NB4 (cell line): ENCODE measurements around the gene AIRE.

Experiments used
- CTCF ChIP-seq: IDR thresholded peaks from one replicate; pipeline ENCODE4 v1.5.1; 2012; ENCODE audit warnings: low read depth, low read length
- MYC ChIP-seq: IDR thresholded peaks from 2 replicates; pipeline ENCODE4 v1.6.1; 2011; ENCODE audit warnings: low read depth, low read length
- TF ChIP-seq, protein P1 (sequence below): IDR thresholded peaks from 2 replicates; pipeline ENCODE4 v1.6.1; 2011; ENCODE audit warnings: low read depth, low read length

GRCh38 chr21:44292812-44293195 lies 7.1 kb downstream of the AIRE start:
- no peak for TF ChIP-seq CTCF
- no peak for TF ChIP-seq MYC
- TF ChIP-seq, protein P1, sequence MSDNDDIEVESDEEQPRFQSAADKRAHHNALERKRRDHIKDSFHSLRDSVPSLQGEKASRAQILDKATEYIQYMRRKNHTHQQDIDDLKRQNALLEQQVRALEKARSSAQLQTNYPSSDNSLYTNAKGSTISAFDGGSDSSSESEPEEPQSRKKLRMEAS: no peak
